ENCODE data around the gene RABGAP1L.
"Not testable (repeated sequence)": the region's sequence is repeated elsewhere in the genome, so short reads cannot be mapped to it uniquely, and the experiment has no call there.

Gene RABGAP1L

GRCh38 chr1:175013445-175013844 is 854.1 kb downstream of the RABGAP1L start:
- DNase-seq, result no peak

GRCh38 chr1:175015243-175015642 is 855.9 kb downstream of the RABGAP1L start:
- no peak for DNase-seq

GRCh38 chr1:175019524-175019923 is 860.2 kb downstream of the RABGAP1L start:
- no peak for DNase-seq

GRCh38 chr1:175023043-175023921 is 864.0 kb downstream of the RABGAP1L start, which contains the start of gene MRPS14:
Gene MRPS14 (minus strand): TSS chr1:175023425. CDS start chr1:175023408, 17 bp downstream.
- peak; percentile 99 for DNase-seq

- DNase-seq, result not testable (repeated sequence)
Measured at GRCh38 chr1:175023922-175024242, 864.6 kb downstream of the RABGAP1L start.

- DNase-seq, result no peak
Measured at GRCh38 chr1:175024773-175025172, 865.5 kb downstream of the RABGAP1L start.

GRCh38 chr1:175033953-175034352 is 874.6 kb downstream of the RABGAP1L start:
- DNase-seq, result no peak

GRCh38 chr1:175034775-175035174 is 875.5 kb downstream of the RABGAP1L start:
- DNase-seq, result no peak

- no peak for DNase-seq
Measured at GRCh38 chr1:175035865-175036264, 876.5 kb downstream of the RABGAP1L start.

GRCh38 chr1:175036476-175036875 is 877.2 kb downstream of the RABGAP1L start:
- DNase-seq, result no peak

- DNase-seq, result no peak
Measured at GRCh38 chr1:175037416-175037815, 878.1 kb downstream of the RABGAP1L start.

- no peak for DNase-seq
Measured at GRCh38 chr1:175040324-175040879, 881.1 kb downstream of the RABGAP1L start.

- DNase-seq, result no peak
Measured at GRCh38 chr1:175042650-175043049, 883.3 kb downstream of the RABGAP1L start.

- DNase-seq, result no peak
Measured at GRCh38 chr1:175043824-175044223, 884.5 kb downstream of the RABGAP1L start.

- not testable (repeated sequence) for DNase-seq
Measured at GRCh38 chr1:175044591-175044990, 885.3 kb downstream of the RABGAP1L start.
